ENCODE measurements around the gene RETREG2.

The RETREG2 gene

GRCh38 chr2:219177552-219178376 lies at the start of gene RETREG2:
TSS of gene RETREG2 (plus strand) at chr2:219178275. CDS start at chr2:219178353, 78 bp downstream.
- peak; percentile 93 for DNase-seq (ENCODE audit: low spot score)

GRCh38 chr2:219128396-219128795 lies 49.7 kb upstream of the RETREG2 start:
- no peak for DNase-seq (ENCODE audit: low spot score)

- DNase-seq (ENCODE audit: low spot score): no peak
Observed at GRCh38 chr2:219129589-219129988, 48.5 kb upstream of the RETREG2 start.

GRCh38 chr2:219131327-219131726 lies 46.7 kb upstream of the RETREG2 start:
- no peak for DNase-seq (ENCODE audit: low spot score)

GRCh38 chr2:219131744-219132143 lies 46.3 kb upstream of the RETREG2 start:
- no peak for DNase-seq (ENCODE audit: low spot score)

- no peak for DNase-seq (ENCODE audit: low spot score)
Observed at GRCh38 chr2:219133976-219134375, 44.1 kb upstream of the RETREG2 start.

- DNase-seq (ENCODE audit: low spot score): no peak
Observed at GRCh38 chr2:219140722-219141121, 37.4 kb upstream of the RETREG2 start.

GRCh38 chr2:219142329-219142728 lies 35.7 kb upstream of the RETREG2 start:
- DNase-seq (ENCODE audit: low spot score): no peak

- no peak for DNase-seq (ENCODE audit: low spot score)
Observed at GRCh38 chr2:219149667-219150066, 28.4 kb upstream of the RETREG2 start.

- DNase-seq (ENCODE audit: low spot score): peak; percentile 83
Observed at GRCh38 chr2:219155054-219155644, 22.9 kb upstream of the RETREG2 start.

GRCh38 chr2:219157396-219157795 lies 20.7 kb upstream of the RETREG2 start:
- no peak for DNase-seq (ENCODE audit: low spot score)

- DNase-seq (ENCODE audit: low spot score): no peak
Observed at GRCh38 chr2:219158025-219158424, 20.1 kb upstream of the RETREG2 start.

- DNase-seq (ENCODE audit: low spot score): no peak
Observed at GRCh38 chr2:219158586-219158985, 19.5 kb upstream of the RETREG2 start.

GRCh38 chr2:219159771-219160185 lies 18.3 kb upstream of the RETREG2 start:
- DNase-seq (ENCODE audit: low spot score): peak; percentile 66

GRCh38 chr2:219160186-219161017 lies 17.7 kb upstream of the RETREG2 start, which contains the start of gene NHEJ1:
TSS of gene NHEJ1 (minus strand) at chr2:219160815. CDS start at chr2:219158362, 2,453 bp downstream.
- peak; percentile 92 for DNase-seq (ENCODE audit: low spot score)

- no peak for DNase-seq (ENCODE audit: low spot score)
Observed at GRCh38 chr2:219161097-219161496, 17.0 kb upstream of the RETREG2 start.

GRCh38 chr2:219163156-219163555 lies 14.9 kb upstream of the RETREG2 start:
- DNase-seq (ENCODE audit: low spot score): no peak

- no peak for DNase-seq (ENCODE audit: low spot score)
Observed at GRCh38 chr2:219165058-219165911, 12.8 kb upstream of the RETREG2 start.

- DNase-seq (ENCODE audit: low spot score): no peak
Observed at GRCh38 chr2:219167997-219168396, 10.1 kb upstream of the RETREG2 start.

- DNase-seq (ENCODE audit: low spot score): no peak
Observed at GRCh38 chr2:219168526-219168925, 9.5 kb upstream of the RETREG2 start.

- DNase-seq (ENCODE audit: low spot score): no peak
Observed at GRCh38 chr2:219168932-219169331, 9.1 kb upstream of the RETREG2 start.
